Cardiac septum (tissue), 1 donor: ENCODE data around the gene DIO1. TPM values are rescaled to one million over a fixed set of nuclear protein-coding genes. Genes with fewer than 3 reads are reported as not detected.

Experiments used
- DNase-seq: peaks from one replicate; pipeline ENCODE4 v3.0.0-alpha.2; 2020; ENCODE audit warnings: low spot score
- intact Hi-C: fragments of 100-400 bp; cut with DNase I; formaldehyde crosslinking; loops from one replicate; pipeline ENCODE4 v1.14.0; 2022
- total RNA-seq: library from RNA; stranded (reverse); fragmentation: NEBNext Ultra II Directional; extraction: Animal tissue kit (Norgen Biotek cat#: 25700); gene quantifications from one replicate; pipeline ENCODE4 v1.2.1, GENCODE V29; 2021
- donor health status: DM: no; HTN: no; CAD: no.

DIO1 gene
- total RNA-seq, 1 donor from 2014 or later: not detected

DNA sequence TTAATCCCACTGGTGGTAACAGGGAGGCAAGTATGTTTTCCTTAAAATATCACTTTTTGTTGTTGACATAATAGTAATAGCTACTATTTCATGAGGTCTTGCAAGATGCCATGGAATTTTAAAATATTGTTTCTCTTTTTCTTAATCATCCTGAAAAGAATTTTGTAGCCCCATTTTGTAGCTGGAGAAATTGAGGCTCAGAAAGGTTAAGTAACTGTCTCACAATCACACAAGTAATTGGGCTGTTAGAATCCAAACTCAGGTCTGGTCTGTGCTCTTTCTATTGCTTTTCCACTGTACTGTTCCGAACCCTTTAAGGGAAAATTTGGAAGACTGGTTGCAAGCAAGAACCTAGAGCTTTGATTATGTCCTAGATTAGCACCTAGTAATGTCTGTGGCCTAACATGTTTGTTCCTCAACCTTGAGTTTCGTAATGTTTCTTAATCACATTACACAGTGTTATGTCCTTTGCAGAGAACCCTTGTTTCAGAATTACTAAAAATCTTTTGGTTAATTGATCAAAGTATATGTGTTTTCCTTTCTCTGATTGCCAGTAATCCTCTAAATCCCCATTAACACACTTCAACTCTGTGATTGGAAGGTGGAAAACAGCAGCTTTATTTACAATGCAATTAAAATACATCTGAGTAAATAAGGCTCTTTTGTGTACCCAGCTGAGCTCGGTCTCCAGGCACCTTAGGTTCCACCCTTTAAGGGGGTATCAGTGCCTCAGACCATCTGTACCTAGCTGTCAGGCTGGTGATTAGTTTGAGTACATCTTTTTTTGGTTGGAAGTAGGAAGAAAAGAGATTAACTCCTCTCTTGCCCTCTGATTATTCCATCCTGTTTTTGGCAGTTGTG is 62.6 kb downstream of the DIO1 start:
- intact Hi-C loops: no loop called here
- no peak for DNase-seq

DNA sequence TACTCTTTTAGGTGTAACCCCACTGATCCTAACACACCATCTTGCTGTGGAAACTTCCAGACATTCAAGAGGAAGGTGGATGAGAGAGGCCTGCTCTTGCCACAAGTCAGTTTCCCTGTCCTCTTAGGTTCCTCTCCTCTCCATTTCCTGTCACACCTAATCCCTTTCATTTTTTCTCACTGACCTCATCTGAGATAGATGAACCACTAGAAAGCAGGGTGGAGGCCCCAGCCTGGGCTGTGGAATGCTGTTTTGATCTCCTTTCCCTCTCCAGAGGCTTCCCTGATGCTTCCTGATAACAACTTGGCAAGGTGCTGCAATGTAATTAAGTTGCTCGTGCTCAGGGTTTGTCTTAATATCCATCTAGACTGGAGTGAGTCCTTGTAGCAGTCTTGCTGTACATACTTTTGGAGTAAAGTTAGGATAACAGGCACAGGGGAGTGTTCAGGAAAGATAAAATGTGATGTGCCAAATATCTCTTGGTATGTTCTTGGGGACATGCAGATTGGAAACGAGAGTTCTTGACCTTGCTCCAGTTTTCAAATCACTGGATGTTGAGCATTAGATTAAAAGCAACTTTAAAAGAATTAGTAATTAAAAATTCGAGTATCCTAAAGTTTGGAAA is 63.3 kb downstream of the DIO1 start:
- intact Hi-C loops: no loop called here
- no peak for DNase-seq

DNA sequence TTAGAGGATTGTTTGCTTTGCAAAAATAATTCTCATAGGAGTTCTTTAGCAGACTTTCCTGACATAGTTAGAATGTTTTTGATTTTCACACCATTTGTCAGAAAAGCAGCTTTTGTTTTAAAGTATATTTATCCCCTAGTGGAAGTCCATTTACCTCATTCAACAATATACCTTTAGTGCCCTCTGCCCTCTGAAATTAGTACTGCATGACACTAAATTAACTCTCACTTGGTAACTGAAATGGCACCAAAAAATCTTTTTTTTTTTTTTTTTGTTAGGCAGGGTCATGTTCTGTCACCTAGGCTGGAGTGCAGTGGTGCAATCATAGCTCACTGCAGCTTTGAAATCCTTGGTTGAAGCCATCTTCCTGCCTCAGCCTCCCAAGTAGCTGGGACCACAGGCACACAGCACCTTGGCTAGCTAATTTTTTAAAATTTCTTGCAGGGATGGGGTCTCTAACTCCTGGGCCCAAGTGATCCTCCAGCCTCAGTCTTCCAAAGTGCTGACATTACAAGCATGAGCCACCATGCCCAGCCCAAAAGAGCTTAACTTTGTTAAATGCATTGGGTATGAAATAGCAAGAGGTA is 65.8 kb downstream of the DIO1 start:
- DNase-seq: no peak
- intact Hi-C loops: no loop called here

Other genes with a start within 250 kb of the DIO1 start
- gene GLIS1, start 155.0 kb upstream of the DIO1 start, total RNA-seq: 0.30 TPM
- 6.0 TPM for gene NDC1, start 55.9 kb upstream of the DIO1 start, total RNA-seq
- 13.4 TPM for gene YIPF1, start 4.4 kb upstream of the DIO1 start, total RNA-seq
- gene IFT25, start 51.5 kb downstream of the DIO1 start, total RNA-seq: 11.1 TPM
- gene LRRC42, start 52.2 kb downstream of the DIO1 start, total RNA-seq: 19.1 TPM
- not detected for gene LDLRAD1, start 124.0 kb downstream of the DIO1 start, total RNA-seq
- gene TMEM59, start 159.0 kb downstream of the DIO1 start, total RNA-seq: 289 TPM
- gene TCEANC2, start 159.4 kb downstream of the DIO1 start, total RNA-seq: 4.1 TPM